Pons (tissue), 1 donor: ENCODE data around the gene SIRT5.

Source experiments
- DNase-seq: peaks from one replicate; pipeline ENCODE4 v3.0.0-alpha.2; 2016; ENCODE audit warnings: low spot score

SIRT5 gene

GRCh38 chr6:13589801-13590200 lies 15.4 kb downstream of the SIRT5 start:
- DNase-seq = no peak

DNA sequence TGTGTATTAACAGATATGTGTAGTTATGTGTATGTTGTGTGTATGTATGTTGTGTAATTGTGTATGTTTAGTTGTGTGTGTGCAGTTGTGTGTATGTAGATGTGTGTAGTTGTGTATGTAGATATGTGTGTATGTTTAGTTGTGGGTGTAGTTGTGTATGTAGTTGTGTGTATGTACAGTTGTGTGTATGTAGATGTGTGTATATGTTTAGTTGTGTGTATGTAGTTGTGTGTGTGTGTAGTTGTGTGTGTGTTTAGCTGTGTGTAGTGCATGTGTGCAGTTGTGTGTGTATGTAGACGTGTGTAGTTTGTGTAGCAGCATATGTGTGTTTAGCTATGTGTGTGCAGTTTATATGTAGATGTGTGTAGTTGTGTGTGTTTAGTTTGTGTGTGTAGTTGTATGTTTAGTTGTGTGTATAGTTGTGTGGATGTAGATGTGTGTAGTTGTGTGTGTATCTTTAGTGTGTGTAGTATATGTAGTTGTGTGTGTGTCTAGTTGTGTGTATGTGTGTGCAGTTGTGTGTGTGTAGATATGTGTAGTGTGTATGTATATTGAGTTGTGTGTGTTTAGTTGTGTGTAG lies 16.3 kb downstream of the SIRT5 start:
- DNase-seq = no peak

- no peak for DNase-seq
Observed at GRCh38 chr6:13591205-13591921, 17.0 kb downstream of the SIRT5 start.

DNA sequence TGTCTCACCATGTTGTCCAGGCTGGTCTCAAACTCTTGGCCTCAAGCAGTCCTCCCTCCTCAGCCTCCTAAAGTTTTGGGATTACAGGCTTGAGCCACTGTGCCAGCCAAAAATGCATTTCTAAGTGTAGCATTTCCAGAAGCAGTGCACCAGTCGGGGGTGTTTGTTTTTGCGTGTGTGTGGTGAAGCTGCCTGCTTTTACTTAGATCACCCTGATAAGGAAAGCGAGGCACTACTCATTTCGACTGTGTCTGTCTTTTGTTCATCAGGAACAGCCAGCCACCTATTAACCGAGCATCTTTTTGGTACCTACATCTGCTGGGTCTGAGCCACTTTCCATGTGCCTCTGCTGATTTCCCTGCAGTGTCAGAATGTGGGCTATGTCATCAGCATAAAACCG lies 18.7 kb downstream of the SIRT5 start:
- no peak for DNase-seq

DNA sequence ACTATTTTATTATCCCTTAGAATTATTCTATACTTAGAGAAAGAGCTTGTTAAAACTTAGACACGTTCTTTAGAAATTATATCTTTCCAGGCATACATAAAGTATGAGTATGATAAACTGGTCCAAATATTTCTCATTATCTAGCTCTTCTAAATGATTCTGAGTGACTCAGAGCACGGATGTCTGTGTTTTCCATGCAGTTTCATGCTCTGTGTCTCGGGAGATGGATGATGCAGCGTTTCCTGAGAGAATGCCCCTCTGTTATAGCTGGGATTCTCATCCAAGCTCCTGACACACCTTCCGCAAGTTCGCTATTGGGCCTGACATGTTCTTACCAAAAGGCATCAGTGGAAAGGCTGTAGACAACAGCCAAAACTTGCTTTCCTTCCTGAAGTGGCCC lies 19.3 kb downstream of the SIRT5 start:
- peak; percentile 49 for DNase-seq

DNA sequence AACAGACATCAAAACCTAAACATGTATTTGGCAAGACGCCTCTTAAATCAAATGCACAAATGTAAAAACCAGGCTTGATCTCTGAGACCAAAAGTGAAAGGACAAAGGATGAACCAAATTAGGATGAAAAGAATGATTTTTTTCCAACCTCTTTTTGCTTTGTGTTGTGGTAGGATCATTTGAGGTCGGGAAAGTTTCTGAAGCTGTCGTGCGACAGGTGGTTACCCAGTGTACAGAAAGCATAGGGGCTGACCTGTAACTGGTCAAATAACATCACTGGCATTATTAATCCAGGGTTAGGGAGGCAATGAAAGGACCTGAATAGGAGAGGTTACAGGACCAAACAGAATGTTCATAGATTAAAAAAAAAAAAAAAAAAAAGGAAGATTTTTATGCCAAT lies 22.7 kb downstream of the SIRT5 start:
- no peak for DNase-seq

GRCh38 chr6:13600036-13600435 lies 25.6 kb downstream of the SIRT5 start:
- no peak for DNase-seq

- DNase-seq = no peak
Observed at GRCh38 chr6:13604135-13604534, 29.7 kb downstream of the SIRT5 start.

- DNase-seq = no peak
Observed at GRCh38 chr6:13604546-13605416, 30.4 kb downstream of the SIRT5 start.

DNA sequence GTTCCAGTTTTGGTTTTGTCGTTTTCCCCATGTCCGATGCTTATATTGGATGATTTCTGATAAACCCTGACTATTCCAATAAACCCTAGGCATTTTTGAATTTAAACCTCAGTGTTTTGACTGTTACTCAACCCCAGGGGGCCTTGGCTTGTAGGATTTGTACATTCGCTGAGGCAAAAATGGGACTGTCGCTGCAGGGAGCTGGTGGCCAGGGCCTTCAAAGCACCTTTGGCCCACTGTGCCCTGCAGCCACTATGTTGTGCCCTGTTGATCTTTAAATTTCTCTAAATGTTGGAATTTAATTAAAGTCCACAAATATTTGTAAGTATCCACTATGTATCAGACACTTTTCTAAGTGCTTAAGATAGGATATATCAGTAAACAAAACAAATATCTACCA lies 31.2 kb downstream of the SIRT5 start:
- DNase-seq = no peak

GRCh38 chr6:13611715-13612114 lies 37.3 kb downstream of the SIRT5 start:
- DNase-seq = no peak

GRCh38 chr6:13613029-13613594 lies 38.7 kb downstream of the SIRT5 start:
- DNase-seq = no peak

DNA sequence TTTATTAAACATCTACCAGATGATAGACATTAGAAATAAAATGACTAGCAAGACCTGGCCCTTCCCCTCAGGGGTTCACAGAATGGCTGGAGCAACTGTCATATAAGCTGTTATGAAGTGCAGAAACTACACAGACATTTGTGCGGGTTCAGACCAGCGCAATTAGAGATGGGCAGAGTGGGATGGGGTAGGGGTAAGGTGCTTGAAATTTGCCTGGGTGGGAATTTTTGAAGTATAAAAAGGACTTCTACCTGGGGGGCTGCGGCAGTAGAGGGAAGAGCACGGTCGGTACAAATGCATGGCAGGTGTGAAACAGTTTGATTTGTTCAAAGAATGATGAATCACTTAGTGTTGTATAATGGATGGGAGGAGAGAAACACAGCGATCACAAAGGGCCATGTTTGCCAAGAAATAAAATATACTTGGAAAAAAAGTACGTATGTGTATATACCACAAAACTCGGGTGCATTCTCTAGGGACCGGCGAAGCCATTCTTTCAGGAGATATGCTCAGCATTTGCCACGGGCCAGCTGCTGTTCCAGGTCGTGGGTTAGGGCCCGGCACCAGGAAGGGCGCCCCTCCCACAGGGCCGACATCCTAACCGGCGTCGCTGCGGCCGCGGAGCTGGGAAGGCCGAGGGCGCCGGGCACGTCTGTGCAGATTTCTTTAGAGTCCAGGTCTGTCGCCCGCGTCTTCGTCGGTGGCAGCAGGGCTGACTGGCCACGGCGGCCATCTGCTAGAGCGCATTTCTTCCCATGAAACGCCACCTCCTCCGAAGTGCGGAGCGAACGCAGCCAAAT lies 39.9 kb downstream of the SIRT5 start:
- DNase-seq = no peak

- peak; percentile 97 for DNase-seq
Observed at GRCh38 chr6:13614926-13615791, 40.8 kb downstream of the SIRT5 start, which contains the start of gene NOL7. Gene NOL7 (plus strand): TSS chr6:13615335. CDS start chr6:13615359, 24 bp downstream.

- DNase-seq = no peak
Observed at GRCh38 chr6:13615792-13616120, 41.4 kb downstream of the SIRT5 start.

- no peak for DNase-seq
Observed at GRCh38 chr6:13617066-13617465, 42.7 kb downstream of the SIRT5 start.

DNA sequence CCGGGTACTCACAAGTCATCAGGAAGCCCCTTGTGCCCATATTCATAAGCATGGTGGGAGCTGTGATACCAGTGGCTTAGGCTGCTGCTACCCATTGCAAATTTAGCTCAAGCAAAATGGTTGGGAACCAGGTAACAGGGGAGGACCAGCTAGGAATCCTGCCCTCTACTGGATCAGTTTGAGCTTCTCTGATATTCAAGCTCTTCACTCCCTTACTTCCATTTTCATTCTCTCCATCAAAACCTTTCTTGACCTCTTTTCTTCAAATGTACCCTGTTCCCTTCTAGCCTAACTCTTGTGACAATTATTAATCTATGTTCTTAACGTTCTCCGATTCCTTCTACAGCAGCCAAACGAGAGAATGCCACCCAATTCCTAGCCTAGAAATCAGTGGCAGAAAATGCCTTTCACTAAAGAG lies 50.5 kb downstream of the SIRT5 start:
- DNase-seq = no peak

- DNase-seq = no peak
Observed at GRCh38 chr6:13629459-13630116, 55.2 kb downstream of the SIRT5 start.

- DNase-seq = no peak
Observed at GRCh38 chr6:13630499-13630898, 56.1 kb downstream of the SIRT5 start.

- DNase-seq = no peak
Observed at GRCh38 chr6:13633343-13633742, 58.9 kb downstream of the SIRT5 start.
